Activated CD4-positive, alpha-beta T cell treated with anti-CD3 and anti-CD28 coated beads, Interleukin-10, Interleukin-2, amounts not matched to agents 100 ng/mL and 50 ng/mL, durations not matched to agents 16 hours and 8 hours (primary cell): ENCODE data around the gene TMEM212.
"Not testable (repeated sequence)": the region's sequence is repeated elsewhere in the genome, so short reads cannot be mapped to it uniquely, and the experiment has no call there.

Experiments
- DNase-seq: peaks from one replicate; pipeline ENCODE4 v3.0.0-alpha.2; 2020

The TMEM212 gene

GRCh38 chr3:171835116-171835515 is 8.0 kb upstream of the TMEM212 start:
- no peak for DNase-seq

GRCh38 chr3:171835613-171836012 is 7.5 kb upstream of the TMEM212 start:
- no peak for DNase-seq

- no peak for DNase-seq
Measured at GRCh38 chr3:171836855-171837254, 6.3 kb upstream of the TMEM212 start.

- no peak for DNase-seq
Measured at GRCh38 chr3:171837698-171838097, 5.5 kb upstream of the TMEM212 start.

- no peak for DNase-seq
Measured at GRCh38 chr3:171838218-171838720, 4.9 kb upstream of the TMEM212 start.

- no peak for DNase-seq
Measured at GRCh38 chr3:171839270-171839669, 3.9 kb upstream of the TMEM212 start.

GRCh38 chr3:171840445-171840810 is 2.7 kb upstream of the TMEM212 start:
- DNase-seq: no peak

GRCh38 chr3:171840811-171841619 is 2.1 kb upstream of the TMEM212 start:
- no peak for DNase-seq

GRCh38 chr3:171841620-171842000 is 1.5 kb upstream of the TMEM212 start:
- DNase-seq: no peak

- no peak for DNase-seq
Measured at GRCh38 chr3:171844873-171845272, 1.7 kb downstream of the TMEM212 start.

GRCh38 chr3:171845481-171846284 is 2.5 kb downstream of the TMEM212 start:
- DNase-seq: no peak

GRCh38 chr3:171846597-171846996 is 3.4 kb downstream of the TMEM212 start:
- DNase-seq: peak; percentile 87

- DNase-seq: no peak
Measured at GRCh38 chr3:171847133-171847532, 4.0 kb downstream of the TMEM212 start.

- no peak for DNase-seq
Measured at GRCh38 chr3:171847595-171848259, 4.6 kb downstream of the TMEM212 start.

GRCh38 chr3:171849617-171850319 is 6.6 kb downstream of the TMEM212 start:
- no peak for DNase-seq

GRCh38 chr3:171850320-171850959 is 7.3 kb downstream of the TMEM212 start:
- no peak for DNase-seq

GRCh38 chr3:171850960-171851659 is 8.0 kb downstream of the TMEM212 start:
- DNase-seq: no peak

- DNase-seq: no peak
Measured at GRCh38 chr3:171851660-171852058, 8.5 kb downstream of the TMEM212 start.

- no peak for DNase-seq
Measured at GRCh38 chr3:171854649-171855305, 11.6 kb downstream of the TMEM212 start.

- DNase-seq: not testable (repeated sequence)
Measured at GRCh38 chr3:171858770-171859169, 15.6 kb downstream of the TMEM212 start.
